ENCODE data around the gene SRP68.

GRCh38 chr17:76048025-76048605 is 24.2 kb downstream of the SRP68 start:
- TF ChIP-seq CEBPB (IDR thresholded peaks at IDR 0.05) (no peak), REST (IDR thresholded peaks at IDR 0.05; ENCODE audit: low read depth) (no peak), MAX (IDR thresholded peaks at IDR 0.05) (no peak)

Data from Ishikawa (cell line).